NOMO-1 treated with DMSO at 0.1 percent for 48 hours (cell line): Measurements from ENCODE around the gene WFDC10A.
A peak's percentile ranks its signal among the peaks of the same experiment; 100 is the strongest.
"Not testable (repeated sequence)": the region's sequence is repeated elsewhere in the genome, so short reads cannot be mapped to it uniquely, and the experiment has no call there.

ENCODE experiments used
- DNase-seq: peaks from one replicate; lab custom pipeline; 2025; ENCODE audit not compliant: unreplicated experiment; lab: John Stamatoyannopoulos, UW

WFDC10A gene

DNA sequence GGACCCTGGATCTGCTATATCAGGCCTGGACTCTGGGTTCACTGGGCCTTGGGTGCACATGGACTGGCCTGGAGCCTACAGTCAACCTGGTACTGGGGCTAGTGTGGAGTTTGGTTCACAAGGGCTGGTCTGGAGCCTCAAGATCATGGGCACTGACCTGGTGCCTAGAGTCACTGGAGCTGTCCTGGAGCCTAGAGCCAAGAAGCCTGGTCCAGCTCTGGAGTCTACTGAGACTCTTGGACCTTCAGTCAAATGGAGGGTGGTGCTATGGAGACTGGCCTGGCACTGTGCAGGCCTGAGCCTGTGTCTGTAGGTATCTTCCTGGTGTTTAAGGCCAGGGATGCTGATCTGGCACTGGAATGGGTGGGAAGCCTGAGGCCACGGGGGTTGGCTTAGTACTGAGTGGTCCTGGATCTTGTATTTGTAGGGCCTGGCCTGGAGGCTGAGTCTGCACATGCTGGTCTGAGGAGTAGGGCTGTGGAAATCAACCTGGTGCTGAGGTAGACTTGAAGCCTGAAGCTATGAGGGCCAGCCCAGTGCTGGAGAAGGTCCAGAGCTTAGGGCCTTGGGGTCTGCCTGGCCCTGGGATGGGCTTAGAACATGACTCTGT lies 18.0 kb downstream of the WFDC10A start:
- no peak for DNase-seq

DNA sequence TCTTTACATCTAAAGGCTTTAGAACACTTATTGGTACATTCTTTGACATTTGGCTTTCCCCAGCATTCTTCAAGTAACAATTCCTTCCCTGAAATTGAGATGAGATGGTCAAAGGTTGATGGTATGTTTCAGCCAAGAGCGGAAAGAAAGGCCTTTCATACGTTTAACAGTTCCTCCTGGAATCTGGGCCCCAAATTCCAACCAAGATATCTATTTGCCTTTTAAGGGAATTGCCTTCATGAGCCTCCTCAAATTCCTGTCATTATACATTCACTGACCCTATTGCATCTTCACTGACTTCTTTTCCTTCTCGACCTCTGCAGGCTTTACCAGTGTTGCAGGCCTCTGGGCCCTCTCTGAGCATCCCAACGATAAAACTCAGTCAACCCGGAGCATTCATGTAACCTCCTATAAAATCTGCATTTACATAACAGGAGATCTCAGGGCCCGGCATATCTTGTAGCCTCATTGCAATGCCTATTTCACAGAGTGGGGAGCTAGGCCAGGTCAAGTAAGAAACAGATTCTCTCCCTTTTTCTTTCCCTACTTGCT lies 19.8 kb downstream of the WFDC10A start:
- DNase-seq, result no peak

DNA sequence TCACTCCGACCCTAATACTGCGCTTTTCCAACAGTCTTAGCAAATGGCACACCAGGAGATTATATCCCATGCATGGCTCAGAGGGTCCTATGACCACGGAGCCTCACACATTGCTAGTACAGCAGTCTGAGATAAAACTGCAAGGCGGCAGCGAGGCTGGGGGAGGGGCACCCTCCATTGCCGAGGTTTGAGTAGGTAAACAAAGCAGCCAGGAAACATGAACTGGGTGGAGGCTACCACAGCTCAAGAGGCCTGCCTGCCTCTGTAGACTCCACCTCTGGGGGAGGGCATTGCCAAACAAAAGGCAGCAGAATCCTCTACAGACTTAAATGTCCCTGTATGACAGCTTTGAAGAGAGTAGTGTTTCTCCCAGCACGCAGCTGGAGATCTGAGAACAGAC lies 22.2 kb downstream of the WFDC10A start:
- not testable (repeated sequence) for DNase-seq

DNA sequence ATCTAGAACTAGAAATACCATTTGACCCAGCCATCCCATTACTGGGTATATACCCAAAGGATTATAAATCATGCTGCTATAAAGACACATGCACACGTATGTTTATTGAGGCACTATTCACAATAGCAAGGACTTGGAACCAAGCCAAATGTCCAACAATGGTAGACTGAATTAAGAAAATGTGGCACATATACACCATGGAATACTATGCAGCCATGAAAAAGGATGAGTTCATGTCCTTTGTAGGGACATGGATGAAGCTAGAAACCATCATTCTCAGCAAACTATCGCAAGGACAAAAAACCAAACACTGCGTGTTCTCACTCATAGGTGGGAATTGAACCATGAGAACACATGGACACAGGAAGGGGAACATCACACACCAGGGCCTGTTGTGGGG lies 27.5 kb downstream of the WFDC10A start:
- not testable (repeated sequence) for DNase-seq

DNA sequence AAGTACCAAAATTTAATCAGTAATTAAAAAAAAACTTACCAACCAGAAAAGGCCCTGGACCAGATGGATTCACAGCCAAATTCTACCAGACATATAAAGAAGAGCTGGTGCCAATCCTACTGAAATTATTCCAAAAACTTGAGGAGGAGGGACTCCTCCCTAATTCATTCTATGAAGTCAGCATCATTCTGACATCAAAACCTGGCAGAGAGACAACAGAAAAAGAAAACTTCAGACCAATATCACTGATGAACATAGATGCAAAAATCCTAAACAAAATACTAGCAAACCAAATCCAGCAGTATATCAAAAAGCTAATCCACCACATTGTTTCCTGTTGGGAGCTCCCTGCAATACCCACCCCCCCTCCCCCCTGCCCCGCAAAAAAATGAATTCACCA lies 40.6 kb downstream of the WFDC10A start, which contains the start of gene WFDC11:
TSS of gene WFDC11 (minus strand) at position 101 of the 400 bp plus-strand sequence. CDS start 19,639 bp downstream, outside the sequence.
- no peak for DNase-seq

DNA sequence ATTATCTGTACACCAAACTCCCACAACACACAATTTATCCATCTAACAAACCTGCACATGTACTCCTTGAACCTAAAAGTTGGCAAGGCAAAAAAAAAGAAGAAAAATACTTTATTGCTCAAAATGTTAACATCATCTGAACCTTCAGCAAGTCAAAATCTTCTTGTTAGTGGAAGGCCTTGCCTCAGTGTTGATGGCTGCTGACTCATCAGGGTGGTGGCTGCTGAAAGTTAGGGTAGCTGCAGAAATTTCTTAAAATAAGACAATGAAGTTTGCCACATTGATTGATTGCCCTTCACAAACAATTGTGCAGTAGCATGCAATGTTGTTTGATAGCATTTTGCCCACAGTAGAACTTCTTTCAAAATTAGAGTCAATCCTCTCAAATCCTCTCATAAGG lies 43.2 kb downstream of the WFDC10A start:
- peak; percentile 27 for DNase-seq

DNA sequence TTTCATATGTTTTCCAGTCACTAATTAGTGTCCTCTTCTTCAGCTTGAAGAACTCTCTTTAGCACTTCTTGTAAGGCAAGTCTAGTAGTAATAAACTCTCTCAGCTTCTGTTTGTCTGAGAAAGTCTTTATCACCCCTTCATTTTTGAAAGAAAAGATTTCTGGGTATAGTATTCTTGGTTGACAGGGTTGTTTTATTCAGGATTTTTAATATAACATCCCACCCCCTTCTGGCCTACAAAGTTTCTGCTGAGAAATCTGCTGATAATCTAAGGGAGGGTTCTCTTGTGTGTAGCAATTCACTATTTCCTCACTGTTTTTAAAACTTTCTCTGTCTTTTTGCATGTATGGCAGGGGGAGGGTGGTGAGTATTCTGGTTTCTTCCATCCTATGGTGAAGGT lies 50.1 kb downstream of the WFDC10A start:
- DNase-seq, result no peak
